ENCODE results near the gene SNX13.

- TF ChIP-seq CTCF (IDR thresholded peaks at IDR 0.05; ENCODE audit: low read length) (no peak), EZH2 (IDR thresholded peaks at IDR 0.05; ENCODE audit: borderline replicate concordance, low read length) (no peak)
These were observed 43.1 kb upstream of the SNX13 start for GRCh38 chr7:17983221-17984062.

All from OCI-LY1 (cell line).